HUES6 (cell line): ENCODE data around the gene ZBTB12.
"Not testable (repeated sequence)": the region's sequence is repeated elsewhere in the genome, so short reads cannot be mapped to it uniquely, and the experiment has no call there.

Experiments used
- H3K27ac ChIP-seq: 2 replicates; pipeline ENCODE4 v1.7.0; 2013; ENCODE audit warnings: low read depth, mild to moderate bottlenecking, low read length, inconsistent platforms
- H3K27me3 ChIP-seq: 2 replicates; pipeline ENCODE4 v1.6.1; 2013; ENCODE audit warnings: low read length; ENCODE audit not compliant: control insufficient read depth, insufficient read depth
- H3K36me3 ChIP-seq: 2 replicates; pipeline ENCODE4 v1.6.1; 2013; ENCODE audit warnings: low read length; ENCODE audit not compliant: control insufficient read depth, insufficient read depth
- H3K4me1 ChIP-seq: 2 replicates; pipeline ENCODE4 v1.6.1; 2013; ENCODE audit warnings: low read length; ENCODE audit not compliant: control insufficient read depth, insufficient read depth
- H3K4me3 ChIP-seq: 2 replicates; pipeline ENCODE4 v1.5.1; 2013; ENCODE audit warnings: low read depth, low read length
- H3K9ac ChIP-seq: one replicate; pipeline ENCODE4 v1.6.1; 2013; ENCODE audit warnings: mild to moderate bottlenecking, low read length
- H3K9me3 ChIP-seq: 2 replicates; pipeline ENCODE4 v1.6.1; 2013; ENCODE audit warnings: low read depth, low read length; ENCODE audit not compliant: control insufficient read depth, insufficient read depth

Gene ZBTB12

GRCh38 chr6:31920811-31921210, 18.9 kb upstream of the ZBTB12 start:
- Histone ChIP-seq H3K9me3 (0 out of 2 replicates have a peak, but pooled peaks cover under 1% of the 10 kb centered on the region), H3K36me3 (no peaks in the 10 kb centered on the region), H3K27ac (no peak overlapping the region), H3K4me3 (no peak overlapping the region), H3K9ac (no peak overlapping the region), H3K27me3 (no peaks in the 10 kb centered on the region), H3K4me1 (no peaks in the 10 kb centered on the region)

GRCh38 chr6:31919624-31920303, 17.9 kb upstream of the ZBTB12 start:
- Histone ChIP-seq H3K4me1 (no peaks in the 10 kb centered on the region), H3K27me3 (no peaks in the 10 kb centered on the region), H3K36me3 (no peaks in the 10 kb centered on the region), H3K9me3 (no peaks in the 10 kb centered on the region), H3K9ac (no peak overlapping the region), H3K27ac (no peak overlapping the region), H3K4me3 (no peak overlapping the region)

GRCh38 chr6:31918069-31918720, 16.3 kb upstream of the ZBTB12 start:
- no peaks in the 10 kb centered on the region for H3K4me1 ChIP-seq
- H3K27me3 ChIP-seq = no peaks in the 10 kb centered on the region
- H3K9me3 ChIP-seq = no peaks in the 10 kb centered on the region
- H3K36me3 ChIP-seq = no peaks in the 10 kb centered on the region
- H3K27ac ChIP-seq = no peak overlapping the region
- H3K4me3 ChIP-seq = no peak overlapping the region
- H3K9ac ChIP-seq = no peak overlapping the region

- H3K4me3 ChIP-seq = no peak overlapping the region
- H3K9me3 ChIP-seq = no peaks in the 10 kb centered on the region
- no peak overlapping the region for H3K27ac ChIP-seq
- H3K4me1 ChIP-seq = no peaks in the 10 kb centered on the region
- H3K36me3 ChIP-seq = no peaks in the 10 kb centered on the region
- H3K9ac ChIP-seq = no peak overlapping the region
- no peaks in the 10 kb centered on the region for H3K27me3 ChIP-seq
Observed at GRCh38 chr6:31915756-31916155, 13.9 kb upstream of the ZBTB12 start.

- Histone ChIP-seq H3K9me3 (no peaks in the 10 kb centered on the region), H3K27ac (no peak overlapping the region), H3K36me3 (no peaks in the 10 kb centered on the region), H3K27me3 (no peaks in the 10 kb centered on the region), H3K4me1 (no peaks in the 10 kb centered on the region), H3K9ac (no peak overlapping the region), H3K4me3 (no peak overlapping the region)
Observed at GRCh38 chr6:31915351-31915750, 13.5 kb upstream of the ZBTB12 start.

- H3K27ac ChIP-seq = no peak overlapping the region
- no peaks in the 10 kb centered on the region for H3K27me3 ChIP-seq
- no peaks in the 10 kb centered on the region for H3K36me3 ChIP-seq
- no peak overlapping the region for H3K9ac ChIP-seq
- no peak overlapping the region for H3K4me3 ChIP-seq
- H3K9me3 ChIP-seq = no peaks in the 10 kb centered on the region
- no peaks in the 10 kb centered on the region for H3K4me1 ChIP-seq
Observed at GRCh38 chr6:31911826-31912585, 10.1 kb upstream of the ZBTB12 start.

GRCh38 chr6:31909298-31909697, 7.4 kb upstream of the ZBTB12 start:
- H3K4me1 ChIP-seq, H3K9me3 ChIP-seq, H3K9ac ChIP-seq, H3K27me3 ChIP-seq, H3K36me3 ChIP-seq, H3K27ac ChIP-seq, H3K4me3 ChIP-seq: not testable (repeated sequence)

GRCh38 chr6:31908791-31909190, 6.9 kb upstream of the ZBTB12 start:
- Histone ChIP-seq H3K9me3 (no peaks in the 10 kb centered on the region), H3K27me3 (no peaks in the 10 kb centered on the region), H3K9ac (no peak overlapping the region), H3K36me3 (no peaks in the 10 kb centered on the region), H3K4me1 (peaks cover 9% of the 10 kb centered on the region), H3K27ac (no peak overlapping the region), H3K4me3 (no peak overlapping the region)

- not testable (repeated sequence) for H3K4me3 ChIP-seq, H3K27ac ChIP-seq, H3K9ac ChIP-seq, H3K27me3 ChIP-seq, H3K4me1 ChIP-seq, H3K9me3 ChIP-seq, H3K36me3 ChIP-seq
Observed at GRCh38 chr6:31908255-31908654, 6.4 kb upstream of the ZBTB12 start.

- peaks cover 14% of the 10 kb centered on the region for H3K4me1 ChIP-seq
- H3K27me3 ChIP-seq = no peaks in the 10 kb centered on the region
- H3K9ac ChIP-seq = no peak overlapping the region
- no peaks in the 10 kb centered on the region for H3K36me3 ChIP-seq
- no peaks in the 10 kb centered on the region for H3K9me3 ChIP-seq
- H3K4me3 ChIP-seq = no peak overlapping the region
- H3K27ac ChIP-seq = no peak overlapping the region
Observed at GRCh38 chr6:31907158-31907813, 5.4 kb upstream of the ZBTB12 start.

- H3K9ac ChIP-seq, H3K27me3 ChIP-seq, H3K9me3 ChIP-seq, H3K36me3 ChIP-seq, H3K27ac ChIP-seq, H3K4me3 ChIP-seq: not testable (repeated sequence)
- peaks cover 14% of the 10 kb centered on the region for H3K4me1 ChIP-seq
Observed at GRCh38 chr6:31906727-31907126, 4.8 kb upstream of the ZBTB12 start.
